H1 (cell line): ENCODE measurements around the gene RTP2. TPM values are rescaled to one million over a fixed set of nuclear protein-coding genes. Genes with fewer than 3 reads are reported as not detected.
A peak's percentile ranks its signal among the peaks of the same experiment; 100 is the strongest.

Source experiments
- BRCA1 ChIP-seq: IDR thresholded peaks from 2 replicates; pipeline ENCODE4 v1.6.1; 2012; ENCODE audit warnings: low read depth, low read length, improper control_type of control experiment
- CEBPB ChIP-seq: IDR thresholded peaks from 2 replicates; pipeline ENCODE4 v1.6.1; 2012; ENCODE audit warnings: low read depth, low read length
- CHD2 ChIP-seq: IDR thresholded peaks from 2 replicates; pipeline ENCODE4 v1.6.1; 2012; ENCODE audit warnings: low read length, improper control_type of control experiment
- CTBP2 ChIP-seq: IDR thresholded peaks from 2 replicates; pipeline ENCODE4 v1.7.0; 2011; ENCODE audit warnings: borderline replicate concordance, mild to moderate bottlenecking, moderate library complexity, mixed read lengths, low read length; ENCODE audit not compliant: insufficient read depth, insufficient read length
- EGR1 ChIP-seq: IDR thresholded peaks from 2 replicates; pipeline ENCODE4 v1.6.1; 2011; ENCODE audit warnings: low read depth, low read length, borderline replicate concordance
- EZH2 ChIP-seq: fragments of 200-600 bp; sonication (generic); IDR thresholded peaks from 2 replicates; pipeline ENCODE4 v1.7.1; 2012; ENCODE audit warnings: low read depth, mild to moderate bottlenecking, moderate library complexity, low read length, inconsistent platforms; ENCODE audit not compliant: severe bottlenecking
- FOSL1 ChIP-seq: IDR thresholded peaks from 2 replicates; pipeline ENCODE4 v1.6.1; 2011; ENCODE audit warnings: mild to moderate bottlenecking, low read depth, low read length, moderate library complexity; ENCODE audit not compliant: insufficient read depth
- GABPA ChIP-seq: IDR thresholded peaks from 2 replicates; pipeline ENCODE4 v1.6.1; 2011; ENCODE audit warnings: mild to moderate bottlenecking, low read length, moderate library complexity, borderline replicate concordance; ENCODE audit not compliant: insufficient read depth
- HDAC2 ChIP-seq, 2 experiments: fragments of 300-600 bp in 1 of 2; sonication (generic) in 1 of 2; IDR thresholded peaks; 2 replicates each; pipeline ENCODE4 v1.6.1; 2011 to 2012; ENCODE audit warnings: low read depth in 2 of 2, low read length in 2 of 2, mild to moderate bottlenecking in 2 of 2, moderate library complexity in 2 of 2, borderline replicate concordance in 1 of 2, inconsistent platforms in 1 of 2
- JUN ChIP-seq: IDR thresholded peaks from 2 replicates; pipeline ENCODE4 v1.6.1; 2011; ENCODE audit warnings: low read depth, mild to moderate bottlenecking, improper control_type of control experiment, low read length
- KDM1A ChIP-seq: fragments of 200-600, 300-600 bp; sonication (generic); IDR thresholded peaks from 2 replicates; pipeline ENCODE4 v1.7.1; 2016; ENCODE audit warnings: mild to moderate bottlenecking, low read length, borderline replicate concordance
- KDM4A ChIP-seq: IDR thresholded peaks from one replicate; pipeline ENCODE4 v1.7.1; 2012; ENCODE audit warnings: low read depth, mild to moderate bottlenecking, moderate library complexity, low read length, inconsistent platforms; ENCODE audit not compliant: severe bottlenecking
- NANOG ChIP-seq: IDR thresholded peaks from 2 replicates; pipeline ENCODE4 v1.6.1; 2011; ENCODE audit warnings: low read length, low read depth, mild to moderate bottlenecking, inconsistent platforms; ENCODE audit not compliant: insufficient read depth, poor library complexity, severe bottlenecking
- POLR2A ChIP-seq, 2 experiments: IDR thresholded peaks; 1 replicate in 1 of 2; 2 replicates in 1 of 2; pipeline ENCODE4 v1.6.1; 2011; ENCODE audit warnings: low read depth in 2 of 2, low read length in 2 of 2, mild to moderate bottlenecking in 2 of 2; ENCODE audit errors: control extremely low read depth in 1 of 2
- POLR2AphosphoS5 ChIP-seq: IDR thresholded peaks from 2 replicates; pipeline ENCODE4 v1.6.1; 2011; ENCODE audit warnings: low read depth, low read length
- RAD21 ChIP-seq, 2 experiments: IDR thresholded peaks in 1 of 2; conservative IDR thresholded peaks in 1 of 2; 2 replicates each; pipeline ENCODE4 v1.6.1; 2011; ENCODE audit warnings: low read depth in 2 of 2, low read length in 2 of 2, improper control_type of control experiment in 1 of 2, inconsistent platforms in 1 of 2, mild to moderate bottlenecking in 1 of 2, moderate library complexity in 1 of 2
- RFX5 ChIP-seq: IDR thresholded peaks from 2 replicates; pipeline ENCODE4 v1.6.1; 2011; ENCODE audit warnings: low read depth, low read length, improper control_type of control experiment, borderline replicate concordance
- SRF ChIP-seq: IDR thresholded peaks from 2 replicates; pipeline ENCODE4 v1.6.1; 2011; ENCODE audit warnings: mild to moderate bottlenecking, low read depth, low read length, moderate library complexity
- SUZ12 ChIP-seq: fragments of 200-600 bp; sonication (generic); IDR thresholded peaks from 2 replicates; pipeline ENCODE4 v1.6.1; 2012; ENCODE audit warnings: mild to moderate bottlenecking, inconsistent platforms, low read length, moderate library complexity, mixed read lengths
- TCF12 ChIP-seq: IDR thresholded peaks from 2 replicates; pipeline ENCODE4 v1.6.1; 2011; ENCODE audit warnings: low read depth, mild to moderate bottlenecking, low read length
- ZNF274 ChIP-seq: IDR thresholded peaks from 2 replicates; pipeline ENCODE4 v1.7.0; 2012; ENCODE audit warnings: low read length, borderline replicate concordance; ENCODE audit errors: extremely low read depth
- polyA plus RNA-seq, 7 experiments: library from polyadenylated mRNA; depleted of rRNA in 3 of 7; stranded (reverse) in 5 of 7; unstranded in 2 of 7; fragments of >200 nt in 5 of 7; fragments of 200-250 nt in 2 of 7; gene quantifications; 1 replicate in 5 of 7; 2 replicates in 1 of 7; 4 replicates in 1 of 7; pipeline versions ENCODE4 v1.2.1 to v1.2.3, GENCODE V29; 2011 to 2013; ENCODE audit warnings: missing spikeins in 2 of 7, mixed read lengths in 2 of 7
- total RNA-seq: library from RNA; stranded (reverse); fragmentation: NEBNext Ultra II Directional; extraction: Animal tissue kit (Norgen Biotek cat#: 25700); gene quantifications from 2 replicates; pipeline ENCODE4 v1.2.1, GENCODE V29; 2021
- TF ChIP-seq, protein P1 (sequence below): IDR thresholded peaks from 2 replicates; pipeline ENCODE4 v1.6.1; 2012; ENCODE audit warnings: inconsistent platforms

Gene RTP2
- total and polyA plus RNA-seq, 2 of the 8 experiments (the other 6 are each of a cell fraction or from before 2014, with no cell fraction given): not detected

DNA sequence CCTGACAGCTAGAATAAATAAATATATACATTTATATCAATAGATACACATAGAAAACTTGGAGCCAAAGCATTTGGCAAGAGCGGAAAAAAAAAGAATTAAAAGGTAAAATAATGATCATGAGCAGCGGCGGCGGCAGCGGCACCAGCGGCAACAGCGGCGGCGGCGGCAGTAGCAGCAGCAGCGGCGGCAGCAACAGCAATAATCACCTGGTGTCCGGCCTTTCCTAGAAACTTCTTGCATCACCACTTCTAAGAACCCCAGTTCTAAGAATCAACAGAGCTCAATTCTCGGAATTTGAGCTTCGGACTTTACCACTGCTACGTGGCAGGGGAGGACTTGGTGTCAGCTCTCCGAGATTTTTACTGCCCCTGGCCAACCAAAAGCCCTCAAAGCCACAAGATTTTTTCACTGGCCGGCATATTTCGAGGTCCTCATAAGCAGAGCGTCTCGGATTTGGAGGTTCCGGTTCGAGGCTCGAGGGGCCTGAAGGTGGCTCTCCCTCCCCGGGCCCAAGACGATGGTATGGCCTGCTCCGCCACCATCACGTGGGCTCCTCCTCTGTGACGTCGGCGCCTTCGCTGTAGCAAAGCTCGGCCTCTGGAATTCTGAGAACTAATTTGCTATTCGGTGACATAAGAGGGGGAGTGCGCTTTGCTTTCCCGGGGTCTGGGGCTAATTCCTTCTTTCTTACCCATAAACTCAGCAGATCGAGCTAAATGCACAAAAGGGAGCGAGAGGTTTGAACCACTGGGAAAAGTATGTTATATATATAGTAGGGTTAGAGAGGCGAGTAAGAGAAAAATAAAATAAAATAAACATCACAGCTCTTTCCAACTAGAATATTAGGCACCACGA lies 43.1 kb upstream of the RTP2 start, which contains the start of gene BCL6 (continued):
- TF ChIP-seq NANOG (no peak), KDM4A (no peak), HDAC2 (IDR thresholded peaks at IDR 0.05; ENCODE audit: borderline replicate concordance in 1 of 2, low read depth in 2 of 2, low read length in 2 of 2) (no peak), POLR2AphosphoS5 (peak; percentile 9), GABPA (no peak), RFX5 (no peak; the same call in 1 of the 2 replicates), CHD2 (no peak), SUZ12 (no peak), EZH2 (no peak), CEBPB (peak; percentile 98), BRCA1 (no peak; the same call in 1 of the 2 replicates), KDM1A (no peak), CTBP2 (peak; percentile 43), FOSL1 (no peak), POLR2A (IDR thresholded peaks at IDR 0.05; ENCODE audit: control extremely low read depth in 1 of 2, low read depth in 2 of 2, low read length in 2 of 2) (peak; percentile 86 to 88), SRF (no peak), JUN (0 out of 2 replicates have a peak, but pooled peaks have one; percentile 18), EGR1 (peak; percentile 77), RAD21 (IDR thresholded peaks at IDR 0.05 in 1 of 2, conservative IDR thresholded peaks at IDR 0.05 in 1 of 2; ENCODE audit: low read depth in 2 of 2, low read length in 2 of 2) (peak in 1 of 2 experiments; percentile 11; a peak in 1 of 4 replicates), ZNF274 (no peak), TCF12 (0 out of 2 replicates have a peak, but pooled peaks have one; percentile 28)
- TF ChIP-seq, protein P1, sequence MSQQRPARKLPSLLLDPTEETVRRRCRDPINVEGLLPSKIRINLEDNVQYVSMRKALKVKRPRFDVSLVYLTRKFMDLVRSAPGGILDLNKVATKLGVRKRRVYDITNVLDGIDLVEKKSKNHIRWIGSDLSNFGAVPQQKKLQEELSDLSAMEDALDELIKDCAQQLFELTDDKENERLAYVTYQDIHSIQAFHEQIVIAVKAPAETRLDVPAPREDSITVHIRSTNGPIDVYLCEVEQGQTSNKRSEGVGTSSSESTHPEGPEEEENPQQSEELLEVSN: no peak
